ENCODE data around the gene GRID2IP. TPM values are rescaled to one million over a fixed set of nuclear protein-coding genes. Genes with fewer than 3 reads are reported as not detected.
"Not testable (repeated sequence)": the region's sequence is repeated elsewhere in the genome, so short reads cannot be mapped to it uniquely, and the experiment has no call there.

Gene GRID2IP
- total RNA-seq, 1 experiment from 2014 or later: not detected

DNA sequence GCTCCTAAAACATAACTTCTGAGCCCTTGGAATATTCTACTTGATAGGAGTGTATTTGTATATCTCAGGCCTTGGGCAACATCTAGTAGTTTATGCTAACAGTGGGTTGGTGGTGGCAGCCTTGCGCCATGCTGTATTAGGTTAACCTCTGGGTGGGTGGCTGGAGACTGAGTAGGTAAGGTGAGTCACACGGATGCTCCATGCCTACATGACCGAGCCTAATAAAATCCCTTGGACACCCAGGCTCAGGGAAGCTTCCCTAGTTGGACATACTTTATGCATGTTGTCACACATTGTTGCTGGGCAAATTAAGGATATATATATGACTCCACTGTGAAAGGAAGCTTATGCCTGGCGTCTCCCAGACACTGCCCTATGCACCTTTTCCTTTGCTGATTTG lies 97.5 kb downstream of the GRID2IP start:
- DNase-seq (ENCODE audit: low spot score): no peak
- H3K4me1 ChIP-seq (ENCODE audit: insufficient read depth, low read length, poor library complexity, severe bottlenecking): no peaks in the 10 kb centered on the region
- TF ChIP-seq, protein P1, sequence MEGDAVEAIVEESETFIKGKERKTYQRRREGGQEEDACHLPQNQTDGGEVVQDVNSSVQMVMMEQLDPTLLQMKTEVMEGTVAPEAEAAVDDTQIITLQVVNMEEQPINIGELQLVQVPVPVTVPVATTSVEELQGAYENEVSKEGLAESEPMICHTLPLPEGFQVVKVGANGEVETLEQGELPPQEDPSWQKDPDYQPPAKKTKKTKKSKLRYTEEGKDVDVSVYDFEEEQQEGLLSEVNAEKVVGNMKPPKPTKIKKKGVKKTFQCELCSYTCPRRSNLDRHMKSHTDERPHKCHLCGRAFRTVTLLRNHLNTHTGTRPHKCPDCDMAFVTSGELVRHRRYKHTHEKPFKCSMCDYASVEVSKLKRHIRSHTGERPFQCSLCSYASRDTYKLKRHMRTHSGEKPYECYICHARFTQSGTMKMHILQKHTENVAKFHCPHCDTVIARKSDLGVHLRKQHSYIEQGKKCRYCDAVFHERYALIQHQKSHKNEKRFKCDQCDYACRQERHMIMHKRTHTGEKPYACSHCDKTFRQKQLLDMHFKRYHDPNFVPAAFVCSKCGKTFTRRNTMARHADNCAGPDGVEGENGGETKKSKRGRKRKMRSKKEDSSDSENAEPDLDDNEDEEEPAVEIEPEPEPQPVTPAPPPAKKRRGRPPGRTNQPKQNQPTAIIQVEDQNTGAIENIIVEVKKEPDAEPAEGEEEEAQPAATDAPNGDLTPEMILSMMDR (conservative IDR thresholded peaks at IDR 0.05; ENCODE audit: low read depth, low read length): no peak
- no peak for TF ChIP-seq EZH2 (IDR thresholded peaks at IDR 0.05; ENCODE audit: borderline replicate concordance, low read depth, low read length, poor library complexity, severe bottlenecking)
- no peaks in the 10 kb centered on the region for H3K36me3 ChIP-seq (ENCODE audit: insufficient read depth, low read length, poor library complexity, severe bottlenecking)
- POLR2A ChIA-PET (ENCODE audit: low non-redundant PET): no interaction called here
- H3K27ac ChIP-seq (ENCODE audit: low read depth, low read length, poor library complexity, severe bottlenecking): no peak overlapping the region
- CTCF ChIA-PET: no interaction called here
- H3K27me3 ChIP-seq (replicated peaks; ENCODE audit: insufficient read depth, low read depth, low read length, poor library complexity): no peaks in the 10 kb centered on the region
- no peak overlapping the region for H3K4me3 ChIP-seq (ENCODE audit: low read depth, low read length, poor library complexity, severe bottlenecking)
- intact Hi-C loops (cut with micrococcal nuclease; ENCODE audit: unreplicated experiment): no loop called here
- H3K9me3 ChIP-seq (ENCODE audit: low read depth, low read length, poor library complexity, severe bottlenecking): no peaks in the 10 kb centered on the region
- no TSS peak for BruUV-seq (replicated peaks)

DNA sequence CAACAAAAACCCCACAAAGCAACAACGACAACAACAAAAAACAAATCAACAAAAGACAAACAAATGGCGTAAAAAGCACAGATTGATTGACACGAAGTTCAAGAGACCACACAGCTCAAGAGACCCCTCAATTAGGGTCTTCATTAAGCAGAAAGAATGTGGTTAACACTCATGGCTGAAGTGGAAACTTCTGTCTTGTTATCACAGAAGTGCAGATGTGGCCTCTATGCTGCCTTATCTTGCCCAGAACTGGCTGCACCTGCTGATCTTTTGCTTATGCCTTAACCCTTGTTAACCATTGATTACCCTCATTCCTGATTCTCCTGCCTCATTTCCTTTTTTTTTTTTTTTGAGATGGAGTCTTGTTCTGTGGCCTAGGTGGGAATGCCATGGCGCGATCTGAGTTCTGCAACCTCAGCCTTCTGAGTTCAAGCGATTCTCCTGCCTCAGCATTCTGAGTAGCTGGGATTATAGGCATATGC lies 100.0 kb downstream of the GRID2IP start:
- Histone ChIP-seq H3K4me3 (ENCODE audit: low read depth, low read length, poor library complexity, severe bottlenecking) (no peak overlapping the region), H3K9me3 (ENCODE audit: low read depth, low read length, poor library complexity, severe bottlenecking) (no peaks in the 10 kb centered on the region), H3K36me3 (ENCODE audit: insufficient read depth, low read length, poor library complexity, severe bottlenecking) (no peaks in the 10 kb centered on the region), H3K27ac (ENCODE audit: low read depth, low read length, poor library complexity, severe bottlenecking) (no peak overlapping the region), H3K27me3 (replicated peaks; ENCODE audit: insufficient read depth, low read depth, low read length, poor library complexity) (no peaks in the 10 kb centered on the region), H3K4me1 (ENCODE audit: insufficient read depth, low read length, poor library complexity, severe bottlenecking) (no peaks in the 10 kb centered on the region)
- TF ChIP-seq, protein P1 (conservative IDR thresholded peaks at IDR 0.05; ENCODE audit: low read depth, low read length): no peak
- no peak for TF ChIP-seq EZH2 (IDR thresholded peaks at IDR 0.05; ENCODE audit: borderline replicate concordance, low read depth, low read length, poor library complexity, severe bottlenecking)
- intact Hi-C loops (cut with micrococcal nuclease; ENCODE audit: unreplicated experiment): no loop called here
- CTCF ChIA-PET: no interaction called here
- POLR2A ChIA-PET (ENCODE audit: low non-redundant PET): no interaction called here
- no TSS peak for BruUV-seq (replicated peaks)
- DNase-seq (ENCODE audit: low spot score): no peak

DNA sequence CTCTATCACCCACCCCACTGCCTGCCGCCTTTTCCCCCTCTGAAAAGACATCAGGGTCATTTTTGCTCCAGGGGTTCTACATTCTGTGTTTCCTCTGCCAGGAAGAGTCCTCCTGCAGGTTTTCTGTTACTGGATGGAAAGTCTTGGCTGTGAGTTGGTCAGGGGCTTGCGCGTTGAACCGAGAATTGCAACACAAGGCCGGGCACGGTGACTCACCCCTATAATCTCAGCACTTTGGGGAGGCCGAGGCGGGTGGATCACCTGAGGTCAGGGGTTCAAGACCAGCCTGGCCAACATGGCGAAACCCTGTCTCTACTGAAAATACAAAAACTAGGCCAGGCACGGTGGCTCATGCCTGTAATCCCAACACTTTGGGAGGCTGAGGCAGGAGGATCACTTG lies 100.7 kb downstream of the GRID2IP start:
- H3K4me1 ChIP-seq (ENCODE audit: insufficient read depth, low read length, poor library complexity, severe bottlenecking); H3K36me3 ChIP-seq (ENCODE audit: insufficient read depth, low read length, poor library complexity, severe bottlenecking); CTCF ChIA-PET; intact Hi-C loops (cut with micrococcal nuclease; ENCODE audit: unreplicated experiment); POLR2A ChIA-PET (ENCODE audit: low non-redundant PET); H3K27me3 ChIP-seq (replicated peaks; ENCODE audit: insufficient read depth, low read depth, low read length, poor library complexity); BruUV-seq (replicated peaks); H3K27ac ChIP-seq (ENCODE audit: low read depth, low read length, poor library complexity, severe bottlenecking); DNase-seq (ENCODE audit: low spot score); H3K4me3 ChIP-seq (ENCODE audit: low read depth, low read length, poor library complexity, severe bottlenecking); H3K9me3 ChIP-seq (ENCODE audit: low read depth, low read length, poor library complexity, severe bottlenecking): not testable (repeated sequence)

DNA sequence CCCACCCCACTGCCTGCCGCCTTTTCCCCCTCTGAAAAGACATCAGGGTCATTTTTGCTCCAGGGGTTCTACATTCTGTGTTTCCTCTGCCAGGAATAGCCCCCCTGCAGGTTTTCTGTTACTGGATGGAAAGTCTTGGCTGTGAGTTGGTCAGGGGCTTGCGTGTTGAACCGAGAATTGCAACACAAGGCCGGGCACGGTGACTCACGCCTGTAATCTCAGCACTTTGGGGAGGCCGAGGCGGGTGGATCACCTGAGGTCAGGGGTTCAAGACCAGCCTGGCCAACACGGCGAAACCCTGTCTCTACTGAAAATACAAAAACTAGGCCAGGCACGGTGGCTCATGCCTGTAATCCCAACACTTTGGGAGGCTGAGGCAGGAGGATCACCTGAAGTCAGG lies 101.4 kb downstream of the GRID2IP start:
- H3K4me3 ChIP-seq (ENCODE audit: low read depth, low read length, poor library complexity, severe bottlenecking); intact Hi-C loops (cut with micrococcal nuclease; ENCODE audit: unreplicated experiment); DNase-seq (ENCODE audit: low spot score); H3K9me3 ChIP-seq (ENCODE audit: low read depth, low read length, poor library complexity, severe bottlenecking); H3K4me1 ChIP-seq (ENCODE audit: insufficient read depth, low read length, poor library complexity, severe bottlenecking); BruUV-seq (replicated peaks); H3K27me3 ChIP-seq (replicated peaks; ENCODE audit: insufficient read depth, low read depth, low read length, poor library complexity); H3K27ac ChIP-seq (ENCODE audit: low read depth, low read length, poor library complexity, severe bottlenecking); CTCF ChIA-PET: not testable (repeated sequence)
- peaks cover 11% of the 10 kb centered on the region for H3K36me3 ChIP-seq (ENCODE audit: insufficient read depth, low read length, poor library complexity, severe bottlenecking)
- POLR2A ChIA-PET (ENCODE audit: low non-redundant PET): interaction anchor here (0.6 kb wide), 1 partner anchor 36 kb away, joined by 4 read pairs; no protein-coding TSS in a partner anchor
